Measurements from ENCODE around the gene ACSL1. TPM values are rescaled to one million over a fixed set of nuclear protein-coding genes. Genes with fewer than 3 reads are reported as not detected.

ACSL1 gene
- total and polyA plus RNA-seq, 9 of the 15 experiments (the other 6 are each of a cell fraction or from before 2014, with no cell fraction given) = 6.7 to 24.1 (median 15.0) TPM

DNA sequence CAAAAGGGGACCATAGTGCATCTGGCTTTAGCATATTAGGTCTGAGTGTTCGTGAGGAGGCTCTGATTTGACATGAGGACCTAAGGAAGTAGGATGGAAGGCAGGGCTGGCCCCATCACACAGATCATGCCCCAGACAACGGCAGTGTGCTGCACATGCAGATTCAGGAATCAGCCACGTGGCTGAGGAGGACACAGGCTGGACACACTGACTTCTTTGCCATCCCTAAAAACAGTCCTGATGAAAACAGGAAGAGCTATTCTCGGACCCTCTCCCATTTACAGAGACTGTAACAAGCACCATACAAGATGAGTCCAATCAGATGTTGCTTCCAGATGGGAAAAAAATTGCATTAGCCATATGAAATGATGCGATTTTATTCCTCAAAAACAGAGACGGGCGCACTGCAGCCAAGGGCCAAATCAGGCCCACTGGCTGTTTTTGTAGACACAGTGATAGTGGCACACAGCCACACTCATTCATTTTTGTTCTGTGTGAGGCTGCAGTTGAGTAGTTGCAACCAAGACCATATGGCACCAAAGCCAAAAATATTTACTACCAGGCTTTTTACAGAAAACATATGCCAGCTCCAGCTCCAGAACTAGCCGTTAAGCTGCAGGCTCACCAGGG, 41.0 kb downstream of the ACSL1 start:
- POLR2A ChIA-PET = interaction anchor here (0.7 kb wide), 1 partner anchor 114 kb away, joined by 3 read pairs; no protein-coding TSS in a partner anchor
- Histone ChIP-seq H3K27me3 (ENCODE audit: control insufficient read depth in 2 of 2, insufficient read depth in 2 of 2, low read length in 2 of 2) (no peaks in the 10 kb centered on the region), H3K36me3 (ENCODE audit: control insufficient read depth, insufficient read depth, low read length) (no peaks in the 10 kb centered on the region), H3K9ac (ENCODE audit: insufficient read depth in 1 of 2, low read depth in 2 of 2, low read length in 2 of 2) (no peak overlapping the region), H3K79me2 (ENCODE audit: control insufficient read depth, insufficient read depth, low read length) (no peaks in the 10 kb centered on the region), H4K20me1 (replicated peaks; ENCODE audit: control insufficient read depth, insufficient read depth, low read length) (no peaks in the 10 kb centered on the region), H3K4me3 (no peak overlapping the region), H3K4me1 (replicated peaks in 1 of 2; ENCODE audit: control insufficient read depth in 2 of 2, insufficient read depth in 2 of 2, low read length in 2 of 2) (no peaks in the 10 kb centered on the region), H3K9me3 (replicated peaks; ENCODE audit: control insufficient read depth, insufficient read depth, low read depth, low read length) (no peaks in the 10 kb centered on the region), H3K4me2 (ENCODE audit: insufficient read depth, low read length) (no peak overlapping the region), H3K9me1 (ENCODE audit: control insufficient read depth, insufficient read depth, low read length) (no peaks in the 10 kb centered on the region), H3K27ac (ENCODE audit: extremely low read depth, low read depth, low read length) (no peak overlapping the region), H2AFZ (ENCODE audit: low read depth, low read length) (no peak overlapping the region)
- FAIRE-seq (no peak), ATAC-seq (no peak), DNase-seq (ENCODE audit: extremely low read depth in 1 of 4, low spot score in 3 of 4) (no peak)
- WGBS (ENCODE audit: insufficient coverage, low coverage, missing lambda C conversion rate) = 57% methylated on average over 8 of the region's 8 CpGs
- intact Hi-C loops (cut with micrococcal nuclease) = no loop called here
- CTCF ChIA-PET (ENCODE audit: low intra/inter-chr PET ratio) = no interaction called here
- BruUV-seq (replicated peaks) = no TSS peak
- TF ChIP-seq, protein P1, sequence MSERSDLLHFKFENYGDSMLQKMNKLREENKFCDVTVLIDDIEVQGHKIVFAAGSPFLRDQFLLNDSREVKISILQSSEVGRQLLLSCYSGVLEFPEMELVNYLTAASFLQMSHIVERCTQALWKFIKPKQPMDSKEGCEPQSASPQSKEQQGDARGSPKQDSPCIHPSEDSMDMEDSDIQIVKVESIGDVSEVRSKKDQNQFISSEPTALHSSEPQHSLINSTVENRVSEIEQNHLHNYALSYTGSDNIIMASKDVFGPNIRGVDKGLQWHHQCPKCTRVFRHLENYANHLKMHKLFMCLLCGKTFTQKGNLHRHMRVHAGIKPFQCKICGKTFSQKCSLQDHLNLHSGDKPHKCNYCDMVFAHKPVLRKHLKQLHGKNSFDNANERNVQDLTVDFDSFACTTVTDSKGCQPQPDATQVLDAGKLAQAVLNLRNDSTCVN (CRISPR knock-in tag; IDR thresholded peaks at IDR 0.05) = no peak
- TF ChIP-seq C11orf30 (IDR thresholded peaks at IDR 0.05; ENCODE audit: low read depth) (no peak), POLR2H (tag; IDR thresholded peaks at IDR 0.05; ENCODE audit: low read depth) (no peak), XRCC4 (IDR thresholded peaks at IDR 0.05; ENCODE audit: extremely low read depth, insufficient read depth, insufficient read length) (no peak), ZFP30 (CRISPR knock-in tag; IDR thresholded peaks at IDR 0.05; ENCODE audit: borderline replicate concordance) (no peak), HDAC3 (IDR thresholded peaks at IDR 0.05; ENCODE audit: borderline replicate concordance, partially characterized antibody) (no peak), ZNF507 (tag; conservative IDR thresholded peaks at IDR 0.05) (no peak), ATF7 (IDR thresholded peaks at IDR 0.05) (no peak), RBM34 (IDR thresholded peaks at IDR 0.05; ENCODE audit: borderline replicate concordance, insufficient read depth, low read length) (no peak), ETV5 (CRISPR knock-in tag; IDR thresholded peaks at IDR 0.05; ENCODE audit: low read depth) (no peak)
- TF ChIP-seq, protein P2, sequence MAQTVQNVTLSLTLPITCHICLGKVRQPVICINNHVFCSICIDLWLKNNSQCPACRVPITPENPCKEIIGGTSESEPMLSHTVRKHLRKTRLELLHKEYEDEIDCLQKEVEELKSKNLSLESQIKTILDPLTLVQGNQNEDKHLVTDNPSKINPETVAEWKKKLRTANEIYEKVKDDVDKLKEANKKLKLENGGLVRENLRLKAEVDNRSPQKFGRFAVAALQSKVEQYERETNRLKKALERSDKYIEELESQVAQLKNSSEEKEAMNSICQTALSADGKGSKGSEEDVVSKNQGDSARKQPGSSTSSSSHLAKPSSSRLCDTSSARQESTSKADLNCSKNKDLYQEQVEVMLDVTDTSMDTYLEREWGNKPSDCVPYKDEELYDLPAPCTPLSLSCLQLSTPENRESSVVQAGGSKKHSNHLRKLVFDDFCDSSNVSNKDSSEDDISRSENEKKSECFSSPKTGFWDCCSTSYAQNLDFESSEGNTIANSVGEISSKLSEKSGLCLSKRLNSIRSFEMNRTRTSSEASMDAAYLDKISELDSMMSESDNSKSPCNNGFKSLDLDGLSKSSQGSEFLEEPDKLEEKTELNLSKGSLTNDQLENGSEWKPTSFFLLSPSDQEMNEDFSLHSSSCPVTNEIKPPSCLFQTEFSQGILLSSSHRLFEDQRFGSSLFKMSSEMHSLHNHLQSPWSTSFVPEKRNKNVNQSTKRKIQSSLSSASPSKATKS (CRISPR knock-in tag; IDR thresholded peaks at IDR 0.05) = no peak
- TF ChIP-seq, protein P3, sequence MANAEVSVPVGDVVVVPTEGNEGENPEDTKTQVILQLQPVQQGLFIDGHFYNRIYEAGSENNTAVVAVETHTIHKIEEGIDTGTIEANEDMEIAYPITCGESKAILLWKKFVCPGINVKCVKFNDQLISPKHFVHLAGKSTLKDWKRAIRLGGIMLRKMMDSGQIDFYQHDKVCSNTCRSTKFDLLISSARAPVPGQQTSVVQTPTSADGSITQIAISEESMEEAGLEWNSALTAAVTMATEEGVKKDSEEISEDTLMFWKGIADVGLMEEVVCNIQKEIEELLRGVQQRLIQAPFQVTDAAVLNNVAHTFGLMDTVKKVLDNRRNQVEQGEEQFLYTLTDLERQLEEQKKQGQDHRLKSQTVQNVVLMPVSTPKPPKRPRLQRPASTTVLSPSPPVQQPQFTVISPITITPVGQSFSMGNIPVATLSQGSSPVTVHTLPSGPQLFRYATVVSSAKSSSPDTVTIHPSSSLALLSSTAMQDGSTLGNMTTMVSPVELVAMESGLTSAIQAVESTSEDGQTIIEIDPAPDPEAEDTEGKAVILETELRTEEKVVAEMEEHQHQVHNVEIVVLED (CRISPR knock-in tag; IDR thresholded peaks at IDR 0.05) = no peak
- in situ Hi-C loops (cut with MboI) = no loop called here

Data from K562 (cell line).